HEK293 (cell line): ENCODE measurements around the gene FLYWCH1.

Experiments
- BCL11B ChIP-seq: fragments of 450-650 bp; formaldehyde crosslinking; IDR thresholded peaks from 2 replicates; pipeline ENCODE4 v1.5.1; 2016; ENCODE audit warnings: low read depth, missing biosample characterization, missing genetic modification characterization
- TCF7L2 ChIP-seq: IDR thresholded peaks from 2 replicates; pipeline ENCODE4 v1.6.1; 2011; ENCODE audit warnings: low read depth, mild to moderate bottlenecking, inconsistent platforms, low read length, moderate library complexity, borderline replicate concordance
- YY1 ChIP-seq: fragments of 450-650 bp; formaldehyde crosslinking; IDR thresholded peaks from 2 replicates; pipeline ENCODE4 v1.5.1; 2018; ENCODE audit warnings: missing biosample characterization, missing genetic modification characterization
- ZBTB20 ChIP-seq: fragments of 450-650 bp; formaldehyde crosslinking; IDR thresholded peaks from 2 replicates; pipeline ENCODE4 v1.5.1; 2016; ENCODE audit warnings: missing biosample characterization, missing genetic modification characterization
- ZNF175 ChIP-seq: fragments of 450-650 bp; formaldehyde crosslinking; IDR thresholded peaks from 2 replicates; pipeline ENCODE4 v1.5.1; 2016; ENCODE audit warnings: missing biosample characterization, missing genetic modification characterization
- ZNF510 ChIP-seq: fragments of 450-650 bp; formaldehyde crosslinking; IDR thresholded peaks from 2 replicates; pipeline ENCODE4 v1.5.1; 2018; ENCODE audit warnings: mild to moderate bottlenecking, missing genetic modification characterization, missing biosample characterization; ENCODE audit not compliant: insufficient replicate concordance
- ZNF596 ChIP-seq: fragments of 450-650 bp; IDR thresholded peaks from 2 replicates; pipeline ENCODE4 v1.5.0; 2018; ENCODE audit warnings: missing biosample characterization, mild to moderate bottlenecking, missing genetic modification characterization, moderate library complexity
- ZNF660 ChIP-seq: fragments of 450-650 bp; IDR thresholded peaks from 2 replicates; pipeline ENCODE4 v1.5.1; 2018; ENCODE audit warnings: missing biosample characterization, mild to moderate bottlenecking, missing genetic modification characterization
- ZNF707 ChIP-seq: fragments of 450-650 bp; formaldehyde crosslinking; IDR thresholded peaks from 2 replicates; pipeline ENCODE4 v1.5.1; 2016; ENCODE audit warnings: missing biosample characterization, missing genetic modification characterization
- TF ChIP-seq, protein P1 (sequence below): fragments of 450-650 bp; formaldehyde crosslinking; IDR thresholded peaks from 2 replicates; pipeline ENCODE4 v1.5.1; 2016; ENCODE audit warnings: missing biosample characterization, missing genetic modification characterization
- TF ChIP-seq, protein P2 (sequence below): fragments of 450-650 bp; formaldehyde crosslinking; IDR thresholded peaks from 2 replicates; pipeline ENCODE4 v1.5.1; 2016; ENCODE audit warnings: missing biosample characterization, missing genetic modification characterization
- TF ChIP-seq, protein P3 (sequence below): fragments of 450-650 bp; IDR thresholded peaks from 2 replicates; pipeline ENCODE4 v1.5.1; 2018; ENCODE audit warnings: missing biosample characterization, mild to moderate bottlenecking, missing genetic modification characterization

DNA sequence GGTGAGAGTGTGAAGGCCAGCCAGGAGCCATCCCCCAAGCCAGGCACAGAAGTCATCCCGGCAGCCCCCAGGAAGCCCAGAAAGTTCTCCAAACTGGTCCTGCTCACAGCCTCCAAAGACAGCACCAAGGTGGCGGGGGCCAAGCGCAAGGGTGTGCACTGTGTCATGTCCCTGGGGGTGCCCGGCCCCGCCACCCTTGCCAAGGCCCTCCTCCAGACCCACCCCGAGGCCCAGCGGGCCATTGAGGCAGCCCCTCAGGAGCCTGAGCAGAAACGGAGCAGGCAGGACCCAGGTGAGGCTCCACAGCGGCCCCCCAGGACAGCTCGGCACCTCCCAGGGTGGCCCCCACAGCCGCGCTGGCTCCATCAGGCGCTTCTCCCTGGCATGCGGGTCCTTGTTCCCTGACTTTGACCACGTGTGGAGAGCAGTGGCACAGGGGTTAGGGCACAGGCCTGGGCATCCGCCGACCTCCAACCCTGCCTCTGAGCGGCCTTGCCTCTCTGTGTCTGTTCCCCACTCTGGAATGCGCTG, 15.2 kb upstream of the FLYWCH1 start:
- TF ChIP-seq ZNF707 (no peak), TCF7L2 (no peak), BCL11B (tag by site-specific recombination) (no peak), ZNF510 (no peak), YY1 (tag by site-specific recombination) (no peak), ZNF175 (tag by site-specific recombination) (no peak), ZNF660 (tag by site-specific recombination) (no peak), ZBTB20 (no peak), ZNF596 (no peak)
- TF ChIP-seq, protein P1, sequence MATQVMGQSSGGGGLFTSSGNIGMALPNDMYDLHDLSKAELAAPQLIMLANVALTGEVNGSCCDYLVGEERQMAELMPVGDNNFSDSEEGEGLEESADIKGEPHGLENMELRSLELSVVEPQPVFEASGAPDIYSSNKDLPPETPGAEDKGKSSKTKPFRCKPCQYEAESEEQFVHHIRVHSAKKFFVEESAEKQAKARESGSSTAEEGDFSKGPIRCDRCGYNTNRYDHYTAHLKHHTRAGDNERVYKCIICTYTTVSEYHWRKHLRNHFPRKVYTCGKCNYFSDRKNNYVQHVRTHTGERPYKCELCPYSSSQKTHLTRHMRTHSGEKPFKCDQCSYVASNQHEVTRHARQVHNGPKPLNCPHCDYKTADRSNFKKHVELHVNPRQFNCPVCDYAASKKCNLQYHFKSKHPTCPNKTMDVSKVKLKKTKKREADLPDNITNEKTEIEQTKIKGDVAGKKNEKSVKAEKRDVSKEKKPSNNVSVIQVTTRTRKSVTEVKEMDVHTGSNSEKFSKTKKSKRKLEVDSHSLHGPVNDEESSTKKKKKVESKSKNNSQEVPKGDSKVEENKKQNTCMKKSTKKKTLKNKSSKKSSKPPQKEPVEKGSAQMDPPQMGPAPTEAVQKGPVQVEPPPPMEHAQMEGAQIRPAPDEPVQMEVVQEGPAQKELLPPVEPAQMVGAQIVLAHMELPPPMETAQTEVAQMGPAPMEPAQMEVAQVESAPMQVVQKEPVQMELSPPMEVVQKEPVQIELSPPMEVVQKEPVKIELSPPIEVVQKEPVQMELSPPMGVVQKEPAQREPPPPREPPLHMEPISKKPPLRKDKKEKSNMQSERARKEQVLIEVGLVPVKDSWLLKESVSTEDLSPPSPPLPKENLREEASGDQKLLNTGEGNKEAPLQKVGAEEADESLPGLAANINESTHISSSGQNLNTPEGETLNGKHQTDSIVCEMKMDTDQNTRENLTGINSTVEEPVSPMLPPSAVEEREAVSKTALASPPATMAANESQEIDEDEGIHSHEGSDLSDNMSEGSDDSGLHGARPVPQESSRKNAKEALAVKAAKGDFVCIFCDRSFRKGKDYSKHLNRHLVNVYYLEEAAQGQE = no peak
- TF ChIP-seq, protein P2, sequence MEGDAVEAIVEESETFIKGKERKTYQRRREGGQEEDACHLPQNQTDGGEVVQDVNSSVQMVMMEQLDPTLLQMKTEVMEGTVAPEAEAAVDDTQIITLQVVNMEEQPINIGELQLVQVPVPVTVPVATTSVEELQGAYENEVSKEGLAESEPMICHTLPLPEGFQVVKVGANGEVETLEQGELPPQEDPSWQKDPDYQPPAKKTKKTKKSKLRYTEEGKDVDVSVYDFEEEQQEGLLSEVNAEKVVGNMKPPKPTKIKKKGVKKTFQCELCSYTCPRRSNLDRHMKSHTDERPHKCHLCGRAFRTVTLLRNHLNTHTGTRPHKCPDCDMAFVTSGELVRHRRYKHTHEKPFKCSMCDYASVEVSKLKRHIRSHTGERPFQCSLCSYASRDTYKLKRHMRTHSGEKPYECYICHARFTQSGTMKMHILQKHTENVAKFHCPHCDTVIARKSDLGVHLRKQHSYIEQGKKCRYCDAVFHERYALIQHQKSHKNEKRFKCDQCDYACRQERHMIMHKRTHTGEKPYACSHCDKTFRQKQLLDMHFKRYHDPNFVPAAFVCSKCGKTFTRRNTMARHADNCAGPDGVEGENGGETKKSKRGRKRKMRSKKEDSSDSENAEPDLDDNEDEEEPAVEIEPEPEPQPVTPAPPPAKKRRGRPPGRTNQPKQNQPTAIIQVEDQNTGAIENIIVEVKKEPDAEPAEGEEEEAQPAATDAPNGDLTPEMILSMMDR (tag by site-specific recombination) = no peak
- TF ChIP-seq, protein P3, sequence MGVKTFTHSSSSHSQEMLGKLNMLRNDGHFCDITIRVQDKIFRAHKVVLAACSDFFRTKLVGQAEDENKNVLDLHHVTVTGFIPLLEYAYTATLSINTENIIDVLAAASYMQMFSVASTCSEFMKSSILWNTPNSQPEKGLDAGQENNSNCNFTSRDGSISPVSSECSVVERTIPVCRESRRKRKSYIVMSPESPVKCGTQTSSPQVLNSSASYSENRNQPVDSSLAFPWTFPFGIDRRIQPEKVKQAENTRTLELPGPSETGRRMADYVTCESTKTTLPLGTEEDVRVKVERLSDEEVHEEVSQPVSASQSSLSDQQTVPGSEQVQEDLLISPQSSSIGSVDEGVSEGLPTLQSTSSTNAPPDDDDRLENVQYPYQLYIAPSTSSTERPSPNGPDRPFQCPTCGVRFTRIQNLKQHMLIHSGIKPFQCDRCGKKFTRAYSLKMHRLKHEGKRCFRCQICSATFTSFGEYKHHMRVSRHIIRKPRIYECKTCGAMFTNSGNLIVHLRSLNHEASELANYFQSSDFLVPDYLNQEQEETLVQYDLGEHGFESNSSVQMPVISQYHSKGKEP = no peak
